VCaP (cell line): Measurements from ENCODE around the gene MLYCD.
A peak's percentile ranks its signal among the peaks of the same experiment; 100 is the strongest.

Experiments used
- H3K27ac ChIP-seq: fragments of 450-650 bp; 2 replicates; pipeline ENCODE4 v1.5.1; 2017
- CTCF ChIP-seq: fragments of 450-650 bp; conservative IDR thresholded peaks from 2 replicates; pipeline ENCODE4 v1.5.1; 2017; ENCODE audit warnings: mild to moderate bottlenecking, moderate library complexity

MLYCD gene

DNA sequence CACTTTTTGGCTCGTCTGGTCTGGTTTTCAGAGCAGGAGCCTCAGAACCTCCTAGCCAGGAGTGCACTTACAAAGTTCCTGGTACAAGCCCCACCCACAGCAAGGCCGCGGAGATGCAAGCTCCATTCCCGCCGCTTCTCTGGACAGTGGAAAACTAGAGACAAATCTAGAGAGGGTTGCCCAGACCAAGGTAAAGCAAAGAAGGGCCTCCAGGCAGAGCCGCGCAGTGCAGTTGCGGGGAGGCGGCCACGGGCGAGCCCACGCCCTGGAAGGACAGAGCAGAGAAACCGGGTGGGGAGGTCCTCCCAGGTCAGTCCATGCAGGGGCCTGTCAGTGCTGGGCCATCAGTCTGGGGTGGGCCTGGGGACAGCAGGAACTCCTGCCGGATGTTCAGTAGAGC is 43.2 kb downstream of the MLYCD start:
- TF ChIP-seq CTCF = no peak
- 0 out of 2 replicates have a peak overlapping the region, but pooled peaks have one; percentile 5 for H3K27ac ChIP-seq

DNA sequence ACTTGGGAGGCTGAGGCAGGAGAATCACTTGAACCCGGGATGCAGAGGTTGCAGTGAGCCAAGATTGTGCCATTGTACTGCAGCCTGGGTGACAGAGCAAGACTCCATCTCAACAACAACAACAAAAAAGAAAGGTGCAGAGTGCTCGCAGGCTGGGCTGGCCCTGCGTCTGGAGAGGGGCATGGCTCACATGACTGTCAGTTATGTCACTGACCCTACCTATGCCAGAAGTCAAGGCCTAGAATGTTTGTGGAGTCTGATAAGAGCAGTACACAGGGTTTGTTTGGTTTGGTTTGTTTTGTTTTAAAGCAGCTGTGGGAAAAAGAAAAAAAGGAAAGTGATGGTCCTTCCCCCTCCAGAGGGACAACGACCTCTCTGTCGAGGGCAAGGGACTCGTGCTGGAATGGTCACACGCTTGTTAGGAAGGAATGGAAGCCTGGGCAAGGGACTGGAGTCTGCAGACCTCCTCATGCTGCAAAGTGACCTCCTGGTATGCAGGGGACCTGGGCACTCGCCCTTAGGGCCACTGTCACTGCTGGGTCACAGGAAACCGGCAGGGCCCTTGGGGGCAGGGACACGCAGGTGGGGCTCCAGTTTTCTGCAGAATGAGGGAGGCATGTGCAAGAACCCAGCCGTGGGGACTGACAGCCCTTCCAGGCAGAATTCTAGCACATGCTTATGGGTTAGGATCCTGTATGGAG is 44.0 kb downstream of the MLYCD start:
- H3K27ac ChIP-seq = peak overlapping the region; percentile 5; the same call in 1 of the 2 replicates
- TF ChIP-seq CTCF = no peak

- H3K27ac ChIP-seq = no peak overlapping the region; the same call in 1 of the 2 replicates
- no peak for TF ChIP-seq CTCF
Observed at GRCh38 chr16:83943516-83944050, 44.7 kb downstream of the MLYCD start.

DNA sequence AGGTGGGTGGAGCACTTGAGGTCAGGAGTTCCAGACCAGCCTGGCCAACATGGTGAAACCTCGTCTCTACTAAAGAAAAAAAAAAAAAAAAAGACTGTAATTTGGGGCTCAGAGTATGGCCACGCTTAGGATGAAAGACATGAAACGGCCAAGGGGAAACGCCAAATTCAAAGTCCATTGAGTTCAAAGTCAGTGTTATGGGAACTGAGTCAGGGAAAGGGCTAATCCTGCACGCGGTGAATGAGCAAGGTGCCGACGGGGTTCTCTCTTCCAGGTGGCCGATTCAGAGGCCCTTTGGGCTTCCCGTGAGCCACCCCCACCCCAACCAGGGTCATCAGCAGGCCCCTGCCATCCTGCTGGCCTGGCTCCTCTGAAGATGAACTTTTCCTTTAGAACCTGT is 46.7 kb downstream of the MLYCD start:
- no peak for TF ChIP-seq CTCF
- H3K27ac ChIP-seq = peak overlapping the region; percentile 75; the same call in 1 of the 2 replicates

DNA sequence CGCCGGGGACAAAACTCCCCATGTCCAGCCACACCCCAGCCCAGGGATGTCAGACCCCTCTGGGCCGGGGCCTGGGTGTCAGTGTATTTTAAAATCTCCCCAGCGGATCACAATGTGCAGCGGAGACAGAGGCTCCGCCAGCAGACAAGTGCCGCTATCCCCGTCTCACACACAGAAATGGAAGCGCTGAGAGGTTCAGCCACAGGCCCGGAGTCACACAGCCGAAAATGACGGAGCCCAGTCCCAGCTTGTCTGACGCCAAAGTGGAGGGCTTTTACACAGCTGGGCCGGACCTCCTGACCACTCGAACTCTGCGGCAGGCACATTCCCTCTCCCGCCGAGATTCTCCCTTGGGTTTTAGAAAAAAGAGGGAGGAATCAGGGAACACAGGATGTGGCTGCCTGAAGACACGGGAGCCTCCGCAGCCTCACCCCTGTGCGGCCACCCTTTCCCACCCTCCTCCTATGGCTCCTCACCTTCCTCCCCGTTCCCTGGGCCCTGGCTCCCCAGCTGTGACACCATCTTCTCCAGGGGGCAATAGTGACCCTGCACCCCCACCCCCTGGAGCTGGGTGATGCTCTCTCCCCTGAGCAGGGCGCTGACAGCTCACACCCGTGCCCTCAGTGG is 47.4 kb downstream of the MLYCD start:
- peak overlapping the region; percentile 75 for H3K27ac ChIP-seq
- no peak for TF ChIP-seq CTCF

DNA sequence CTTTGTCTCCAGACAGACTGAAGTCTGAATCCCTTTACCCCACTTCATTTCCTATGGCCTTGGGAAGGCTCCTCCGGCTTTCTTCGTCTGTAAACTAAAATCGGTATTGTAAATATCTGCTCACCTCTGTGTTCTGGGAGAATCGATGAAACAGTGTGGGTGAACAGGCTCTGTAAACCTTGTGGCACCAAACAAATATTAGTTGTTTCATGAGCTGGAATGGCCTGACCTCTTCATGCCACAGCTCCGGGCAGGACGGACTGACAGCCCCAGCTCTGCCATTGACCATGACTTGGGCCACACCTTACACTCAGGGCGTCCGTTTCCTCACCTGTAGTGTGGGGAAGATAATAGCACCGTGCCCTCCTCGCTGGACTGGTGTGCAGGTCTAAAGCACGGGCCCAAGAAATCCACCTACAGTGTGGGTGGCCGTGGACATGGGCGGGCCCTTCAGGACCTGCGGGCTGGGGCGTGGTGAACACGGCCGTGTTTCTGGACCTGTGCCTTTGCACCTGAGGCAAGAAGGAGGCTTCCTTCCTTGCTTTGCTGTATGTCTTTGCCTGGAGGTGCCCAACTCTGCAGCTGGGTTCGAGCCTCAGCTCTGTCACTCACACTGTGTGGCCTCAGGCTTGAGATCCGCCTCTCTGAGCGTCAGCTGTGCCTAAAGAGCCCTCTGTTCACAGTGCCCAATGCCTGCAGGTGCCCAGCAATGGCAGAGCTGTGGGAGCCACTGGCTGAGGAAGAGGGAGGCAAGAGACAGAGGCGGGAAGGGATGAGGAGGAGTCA is 48.1 kb downstream of the MLYCD start:
- peak overlapping the region; percentile 75 for H3K27ac ChIP-seq
- TF ChIP-seq CTCF = no peak
